ENCODE results near the gene KLHL21. TPM values are rescaled to one million over a fixed set of nuclear protein-coding genes. Genes with fewer than 3 reads are reported as not detected.

Gene KLHL21
- total and polyA plus RNA-seq, 9 of the 15 experiments (the other 6 are each of a cell fraction or from before 2014, with no cell fraction given): 2.1 to 42.1 (median 17.5) TPM

GRCh38 chr1:6579374-6580118, 23.1 kb downstream of the KLHL21 start, which contains the start of gene ZBTB48 (continued):
- TF ChIP-seq MTA1 (IDR thresholded peaks at IDR 0.05; ENCODE audit: borderline replicate concordance) (peak; percentile 61; the same call in 1 of the 2 replicates), ZSCAN32 (CRISPR knock-in tag; IDR thresholded peaks at IDR 0.05) (no peak), ZNF282 (CRISPR knock-in tag; IDR thresholded peaks at IDR 0.05) (no peak), ZNF695 (CRISPR knock-in tag; IDR thresholded peaks at IDR 0.05) (no peak), ARID2 (IDR thresholded peaks at IDR 0.05) (no peak), HSF4 (CRISPR knock-in tag; IDR thresholded peaks at IDR 0.05; ENCODE audit: borderline replicate concordance) (no peak), ZNF12 (CRISPR knock-in tag; IDR thresholded peaks at IDR 0.05) (0 out of 2 replicates have a peak, but pooled peaks have one; percentile 37), ZKSCAN1 (IDR thresholded peaks at IDR 0.05; ENCODE audit: low read depth, low read length) (no peak), POLR2A (conservative IDR thresholded peaks at IDR 0.05) (peak; percentile 94), JUN (IDR thresholded peaks at IDR 0.05; ENCODE audit: borderline replicate concordance, low read depth, low read length) (no peak), JUN (CRISPR knock-in tag; IDR thresholded peaks at IDR 0.05; ENCODE audit: borderline replicate concordance) (no peak), HMGN3 (IDR thresholded peaks at IDR 0.05; ENCODE audit: borderline replicate concordance, extremely low read depth, insufficient read length, low read depth, low read length) (peak; percentile 88), KDM4B (IDR thresholded peaks at IDR 0.05; ENCODE audit: borderline replicate concordance in 2 of 2, low read depth in 1 of 2) (0 out of 4 replicates have a peak, but pooled peaks of 1 of the 2 experiments have one; percentile 58), HNRNPLL (IDR thresholded peaks at IDR 0.05; ENCODE audit: low read depth, low read length, poor library complexity, severe bottlenecking) (peak; percentile 91), ZNF644 (tag; IDR thresholded peaks at IDR 0.05; ENCODE audit: low read depth) (no peak)
- TF ChIP-seq, protein P1, sequence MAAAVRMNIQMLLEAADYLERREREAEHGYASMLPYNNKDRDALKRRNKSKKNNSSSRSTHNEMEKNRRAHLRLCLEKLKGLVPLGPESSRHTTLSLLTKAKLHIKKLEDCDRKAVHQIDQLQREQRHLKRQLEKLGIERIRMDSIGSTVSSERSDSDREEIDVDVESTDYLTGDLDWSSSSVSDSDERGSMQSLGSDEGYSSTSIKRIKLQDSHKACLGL (CRISPR knock-in tag; IDR thresholded peaks at IDR 0.05; ENCODE audit: borderline replicate concordance, poor library complexity, severe bottlenecking): no peak
- TF ChIP-seq, protein P2, sequence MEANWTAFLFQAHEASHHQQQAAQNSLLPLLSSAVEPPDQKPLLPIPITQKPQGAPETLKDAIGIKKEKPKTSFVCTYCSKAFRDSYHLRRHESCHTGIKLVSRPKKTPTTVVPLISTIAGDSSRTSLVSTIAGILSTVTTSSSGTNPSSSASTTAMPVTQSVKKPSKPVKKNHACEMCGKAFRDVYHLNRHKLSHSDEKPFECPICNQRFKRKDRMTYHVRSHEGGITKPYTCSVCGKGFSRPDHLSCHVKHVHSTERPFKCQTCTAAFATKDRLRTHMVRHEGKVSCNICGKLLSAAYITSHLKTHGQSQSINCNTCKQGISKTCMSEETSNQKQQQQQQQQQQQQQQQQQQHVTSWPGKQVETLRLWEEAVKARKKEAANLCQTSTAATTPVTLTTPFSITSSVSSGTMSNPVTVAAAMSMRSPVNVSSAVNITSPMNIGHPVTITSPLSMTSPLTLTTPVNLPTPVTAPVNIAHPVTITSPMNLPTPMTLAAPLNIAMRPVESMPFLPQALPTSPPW (CRISPR knock-in tag; IDR thresholded peaks at IDR 0.05): peak; percentile 72; the same call in 1 of the 2 replicates
- TF ChIP-seq, protein P3, sequence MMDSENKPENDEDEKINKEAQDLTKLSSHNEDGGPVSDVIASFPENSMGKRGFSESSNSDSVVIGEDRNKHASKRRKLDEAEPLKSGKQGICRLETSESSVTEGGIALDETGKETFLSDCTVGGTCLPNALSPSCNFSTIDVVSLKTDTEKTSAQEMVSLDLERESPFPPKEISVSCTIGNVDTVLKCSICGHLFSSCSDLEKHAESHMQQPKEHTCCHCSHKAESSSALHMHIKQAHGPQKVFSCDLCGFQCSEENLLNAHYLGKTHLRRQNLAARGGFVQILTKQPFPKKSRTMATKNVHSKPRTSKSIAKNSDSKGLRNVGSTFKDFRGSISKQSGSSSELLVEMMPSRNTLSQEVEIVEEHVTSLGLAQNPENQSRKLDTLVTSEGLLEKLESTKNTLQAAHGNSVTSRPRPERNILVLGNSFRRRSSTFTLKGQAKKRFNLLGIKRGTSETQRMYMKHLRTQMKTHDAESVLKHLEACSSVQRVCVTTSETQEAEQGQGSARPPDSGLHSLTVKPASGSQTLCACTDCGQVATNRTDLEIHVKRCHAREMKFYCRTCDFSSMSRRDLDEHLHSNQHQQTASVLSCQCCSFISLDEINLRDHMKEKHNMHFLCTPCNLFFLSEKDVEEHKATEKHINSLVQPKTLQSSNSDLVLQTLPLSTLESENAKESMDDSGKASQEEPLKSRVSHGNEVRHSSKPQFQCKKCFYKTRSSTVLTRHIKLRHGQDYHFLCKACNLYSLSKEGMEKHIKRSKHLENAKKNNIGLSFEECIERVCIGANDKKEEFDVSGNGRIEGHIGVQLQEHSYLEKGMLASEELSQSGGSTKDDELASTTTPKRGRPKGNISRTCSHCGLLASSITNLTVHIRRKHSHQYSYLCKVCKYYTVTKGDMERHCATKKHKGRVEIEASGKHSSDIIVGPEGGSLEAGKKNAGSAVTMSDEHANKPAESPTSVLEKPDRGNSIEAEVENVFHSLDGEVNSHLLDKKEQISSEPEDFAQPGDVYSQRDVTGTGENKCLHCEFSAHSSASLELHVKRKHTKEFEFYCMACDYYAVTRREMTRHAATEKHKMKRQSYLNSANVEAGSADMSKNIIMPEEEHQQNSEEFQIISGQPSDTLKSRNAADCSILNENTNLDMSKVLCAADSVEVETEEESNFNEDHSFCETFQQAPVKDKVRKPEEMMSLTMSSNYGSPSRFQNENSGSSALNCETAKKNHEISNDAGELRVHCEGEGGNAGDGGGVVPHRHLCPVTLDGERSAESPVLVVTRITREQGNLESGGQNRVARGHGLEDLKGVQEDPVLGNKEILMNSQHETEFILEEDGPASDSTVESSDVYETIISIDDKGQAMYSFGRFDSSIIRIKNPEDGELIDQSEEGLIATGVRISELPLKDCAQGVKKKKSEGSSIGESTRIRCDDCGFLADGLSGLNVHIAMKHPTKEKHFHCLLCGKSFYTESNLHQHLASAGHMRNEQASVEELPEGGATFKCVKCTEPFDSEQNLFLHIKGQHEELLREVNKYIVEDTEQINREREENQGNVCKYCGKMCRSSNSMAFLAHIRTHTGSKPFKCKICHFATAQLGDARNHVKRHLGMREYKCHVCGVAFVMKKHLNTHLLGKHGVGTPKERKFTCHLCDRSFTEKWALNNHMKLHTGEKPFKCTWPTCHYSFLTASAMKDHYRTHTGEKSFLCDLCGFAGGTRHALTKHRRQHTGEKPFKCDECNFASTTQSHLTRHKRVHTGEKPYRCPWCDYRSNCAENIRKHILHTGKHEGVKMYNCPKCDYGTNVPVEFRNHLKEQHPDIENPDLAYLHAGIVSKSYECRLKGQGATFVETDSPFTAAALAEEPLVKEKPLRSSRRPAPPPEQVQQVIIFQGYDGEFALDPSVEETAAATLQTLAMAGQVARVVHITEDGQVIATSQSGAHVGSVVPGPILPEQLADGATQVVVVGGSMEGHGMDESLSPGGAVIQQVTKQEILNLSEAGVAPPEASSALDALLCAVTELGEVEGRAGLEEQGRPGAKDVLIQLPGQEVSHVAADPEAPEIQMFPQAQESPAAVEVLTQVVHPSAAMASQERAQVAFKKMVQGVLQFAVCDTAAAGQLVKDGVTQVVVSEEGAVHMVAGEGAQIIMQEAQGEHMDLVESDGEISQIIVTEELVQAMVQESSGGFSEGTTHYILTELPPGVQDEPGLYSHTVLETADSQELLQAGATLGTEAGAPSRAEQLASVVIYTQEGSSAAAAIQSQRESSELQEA (IDR thresholded peaks at IDR 0.05; ENCODE audit: low read depth): no peak
